HG02623 (cell line): ENCODE data around the gene ZNF362.

Experiments used
- ATAC-seq: cut with Tn5 transposase; IDR thresholded peaks from one replicate; pipeline ENCODE4 v1.9.1; 2021; ENCODE audit warnings: moderate library complexity; ENCODE audit not compliant: unreplicated experiment

Gene ZNF362

DNA sequence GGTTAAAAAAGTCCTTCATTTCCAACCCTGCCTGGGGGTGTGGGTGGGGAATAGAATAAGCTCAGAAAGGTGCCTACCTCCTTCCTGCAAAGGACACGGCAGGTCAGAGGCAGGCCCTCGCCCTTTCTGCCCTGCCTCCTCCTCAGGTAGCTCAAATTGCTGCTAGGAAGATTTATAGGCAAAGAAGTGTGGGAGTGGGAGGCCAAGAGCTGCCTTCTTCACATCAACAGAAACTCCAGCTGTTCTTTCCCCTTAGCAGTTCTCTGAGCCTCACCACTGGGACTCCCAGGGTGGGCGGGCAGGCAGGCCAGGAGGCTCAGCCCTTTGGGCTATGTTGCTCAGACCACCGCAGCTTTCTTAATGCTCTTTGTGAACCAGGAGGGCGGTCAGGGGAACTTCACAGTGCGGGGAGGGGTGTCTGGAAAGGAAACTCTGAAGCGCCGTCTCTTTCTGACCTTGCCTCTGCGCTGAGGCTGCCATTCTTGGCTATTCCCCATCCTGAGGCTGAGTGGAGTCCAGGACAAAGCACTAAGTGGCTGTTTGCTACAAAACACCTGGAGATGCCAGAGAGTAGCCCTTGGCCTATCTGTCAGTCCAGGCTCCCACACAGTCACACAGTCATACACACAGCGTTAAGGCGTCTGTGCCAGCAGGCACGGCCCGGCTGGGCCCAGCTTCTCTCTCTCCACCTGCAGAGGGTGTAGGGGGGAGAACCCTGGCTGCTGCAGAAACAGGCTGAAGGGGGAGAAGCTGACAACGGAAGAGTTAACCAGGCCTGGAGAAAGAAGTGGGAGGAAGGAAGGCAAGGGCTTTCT is 67.6 kb downstream of the ZNF362 start:
- no peak for ATAC-seq

DNA sequence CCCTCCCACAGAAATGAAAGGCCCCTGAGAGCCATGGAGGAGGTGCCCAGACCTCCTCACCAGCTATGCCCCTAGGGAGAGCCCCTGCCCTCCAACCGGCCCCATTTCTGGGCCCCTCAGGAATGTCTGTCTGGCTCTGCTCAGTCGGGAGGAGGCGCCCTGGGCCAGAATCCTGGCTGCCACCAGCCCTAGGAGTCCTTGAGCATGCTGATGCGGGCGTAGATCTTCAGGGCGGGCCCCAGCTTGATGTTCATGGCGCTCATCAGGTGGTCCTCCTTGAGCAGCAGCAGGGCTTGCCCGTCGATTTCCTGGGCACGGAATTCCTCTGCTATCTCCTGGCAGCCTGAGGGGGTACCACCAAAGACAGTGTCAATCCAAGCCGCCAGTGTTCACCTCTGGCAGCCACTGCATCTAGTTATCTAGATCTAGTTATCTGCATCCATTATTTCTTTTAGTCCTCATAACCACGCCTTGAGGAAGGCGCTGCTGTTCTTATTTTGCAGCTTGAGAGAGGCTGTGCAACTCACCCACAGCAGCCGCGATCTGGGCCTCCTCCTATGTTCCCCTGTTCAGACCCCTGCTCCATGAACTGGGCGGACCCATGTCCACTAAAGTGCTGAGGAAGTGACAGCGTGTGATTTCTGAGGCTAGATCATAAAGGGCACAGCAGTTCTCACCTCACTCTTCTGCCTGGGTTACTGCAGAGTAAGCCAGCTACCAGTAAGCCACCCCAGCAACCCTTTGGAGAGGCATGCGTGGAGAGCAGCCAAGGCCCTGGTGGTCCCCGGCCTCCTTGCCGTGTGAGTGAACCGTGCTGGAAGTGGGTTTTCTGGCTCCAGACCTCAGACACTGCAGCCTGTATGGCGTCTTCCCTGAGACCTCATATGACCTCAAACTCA is 68.6 kb downstream of the ZNF362 start:
- ATAC-seq: no peak

- ATAC-seq: no peak
These were observed 70.5 kb downstream of the ZNF362 start for GRCh38 chr1:33326785-33327184.

GRCh38 chr1:33327587-33328325 is 71.5 kb downstream of the ZNF362 start:
- no peak for ATAC-seq

DNA sequence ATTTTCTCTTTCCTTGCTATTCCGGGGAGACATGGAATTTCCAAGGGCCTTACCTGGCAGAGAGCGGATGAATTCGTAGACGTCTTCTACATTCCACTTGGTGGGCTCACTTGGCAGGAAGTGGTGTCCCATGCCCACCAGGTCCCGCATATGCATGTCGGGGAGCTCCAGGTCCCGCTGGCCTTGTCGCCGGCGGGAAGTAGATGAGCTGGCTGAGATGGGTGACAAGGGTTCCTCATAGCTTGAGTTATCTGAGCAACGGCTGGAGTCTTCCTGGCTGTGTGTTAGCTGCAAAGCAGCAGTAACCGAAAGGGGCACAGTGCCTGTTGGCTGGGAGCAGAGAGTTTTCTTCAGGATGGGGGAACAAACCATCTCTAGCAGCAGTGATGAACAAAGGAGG is 72.5 kb downstream of the ZNF362 start:
- no peak for ATAC-seq

DNA sequence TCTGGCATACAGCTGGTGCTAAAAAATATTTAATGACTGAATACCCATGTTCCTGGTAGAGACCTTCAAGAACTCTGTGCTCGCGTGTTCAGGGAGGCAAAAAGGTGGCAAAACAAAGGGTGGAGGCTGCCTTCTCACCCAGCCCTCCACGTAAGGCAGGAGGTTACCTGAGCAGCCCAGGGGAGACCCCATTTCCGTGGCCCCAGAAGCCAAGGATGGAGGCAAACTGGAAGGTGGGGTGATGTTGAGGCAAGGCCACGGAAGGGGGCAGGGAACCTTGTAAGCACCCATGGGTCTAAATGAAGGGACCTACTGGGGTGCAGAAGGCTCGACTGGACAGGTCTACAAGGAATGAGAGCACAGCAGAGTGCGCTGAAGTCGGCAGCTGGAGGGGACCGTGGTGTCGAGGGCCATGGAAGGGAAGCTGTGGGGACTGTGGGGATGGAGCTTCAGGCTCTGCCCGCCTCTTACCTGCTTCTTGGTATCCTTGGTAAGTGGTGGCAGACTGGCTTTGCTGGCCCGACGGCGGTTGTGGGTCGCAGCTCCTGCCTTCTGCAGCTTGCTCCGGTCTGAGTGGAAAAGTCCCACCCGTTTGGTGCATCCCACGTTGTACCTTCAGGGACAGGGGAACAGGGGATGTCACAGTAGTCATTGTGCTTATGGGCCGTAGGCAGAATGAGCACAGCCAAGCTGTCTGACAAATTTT is 73.5 kb downstream of the ZNF362 start:
- no peak for ATAC-seq

- no peak for ATAC-seq
These were observed 74.1 kb downstream of the ZNF362 start for GRCh38 chr1:33330361-33330890.

DNA sequence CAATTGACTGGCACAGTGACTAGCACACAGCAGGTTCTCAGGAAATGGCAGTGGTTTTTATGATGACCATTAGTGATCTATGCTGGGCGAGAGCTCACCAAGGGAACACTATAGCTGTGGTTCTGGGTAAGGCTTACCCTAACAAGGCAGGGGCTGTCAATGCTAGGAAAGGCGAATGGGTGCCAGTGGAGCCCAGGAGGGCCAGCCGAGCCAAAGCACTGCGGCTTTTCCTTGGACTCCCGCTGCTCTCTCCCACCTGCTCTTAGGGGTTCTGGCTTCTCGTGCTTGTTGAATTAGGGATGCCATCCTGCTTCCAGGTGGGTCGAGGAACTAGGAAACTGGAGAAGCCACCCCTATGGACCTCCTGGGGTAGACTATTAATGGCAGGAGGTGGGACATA is 74.6 kb downstream of the ZNF362 start:
- no peak for ATAC-seq

GRCh38 chr1:33331444-33332356 is 75.4 kb downstream of the ZNF362 start:
- no peak for ATAC-seq

GRCh38 chr1:33332357-33332789 is 76.1 kb downstream of the ZNF362 start:
- ATAC-seq: no peak

- no peak for ATAC-seq
These were observed 76.6 kb downstream of the ZNF362 start for GRCh38 chr1:33332881-33333280.

DNA sequence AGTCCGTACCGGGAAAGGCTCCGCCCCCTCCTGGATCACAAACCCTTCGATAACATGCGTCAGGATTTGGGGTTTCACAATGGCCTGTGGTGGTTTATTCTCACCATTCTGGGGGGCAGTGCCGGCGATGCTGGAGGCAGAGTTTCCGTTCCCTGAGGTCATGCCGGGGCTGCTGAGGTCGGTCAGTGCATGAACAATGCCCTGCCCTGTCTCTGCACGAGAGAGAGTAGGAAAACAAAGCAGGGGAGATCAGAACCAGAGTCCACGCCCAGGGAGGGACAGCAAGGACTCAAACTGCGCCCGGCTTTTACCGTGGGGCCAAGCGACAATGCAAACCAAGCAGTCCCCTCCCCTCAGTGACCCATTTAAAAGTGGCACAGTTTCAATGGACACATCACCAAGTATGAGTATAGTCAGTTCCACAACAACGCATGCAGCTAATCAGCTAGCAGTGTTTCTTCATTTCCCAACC is 77.8 kb downstream of the ZNF362 start:
- ATAC-seq: no peak

DNA sequence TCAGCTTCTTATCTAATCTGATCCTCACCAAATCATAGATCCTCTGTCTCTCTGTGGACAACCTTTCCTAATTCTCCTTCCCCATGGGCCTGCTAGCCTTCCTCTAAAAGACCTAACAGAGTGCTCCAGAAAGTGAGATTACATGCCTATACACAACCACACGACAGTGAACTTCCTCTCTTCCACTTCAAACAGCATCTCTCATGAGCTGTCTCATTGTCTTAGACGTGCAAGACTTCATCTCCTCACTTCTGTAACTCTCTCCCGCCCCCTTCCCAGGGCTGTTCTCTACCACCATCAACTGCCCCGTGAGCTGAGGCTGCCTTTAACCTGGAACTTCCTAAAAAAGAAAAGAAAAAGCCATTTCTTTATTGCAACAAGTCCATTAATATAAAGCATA is 78.7 kb downstream of the ZNF362 start:
- no peak for ATAC-seq

DNA sequence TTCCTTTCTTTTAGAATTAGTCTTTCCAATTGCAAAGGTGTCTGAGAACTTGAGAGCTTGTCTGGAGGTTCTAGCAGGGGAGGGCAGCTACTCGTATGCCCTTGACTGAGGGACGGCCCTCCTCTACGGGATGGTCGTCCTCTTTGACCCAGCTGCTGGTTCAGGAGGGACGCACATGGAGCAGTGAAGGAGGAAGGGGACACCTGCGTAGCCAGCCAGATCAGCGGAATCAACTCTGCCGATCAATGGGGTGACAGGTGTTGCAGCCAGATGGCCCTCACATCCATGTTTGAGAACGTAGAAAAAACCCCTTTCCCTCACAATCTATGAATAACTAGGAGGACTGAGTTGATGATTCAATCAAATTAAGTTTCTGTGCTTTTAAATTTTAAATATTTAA is 80.3 kb downstream of the ZNF362 start:
- ATAC-seq: no peak

DNA sequence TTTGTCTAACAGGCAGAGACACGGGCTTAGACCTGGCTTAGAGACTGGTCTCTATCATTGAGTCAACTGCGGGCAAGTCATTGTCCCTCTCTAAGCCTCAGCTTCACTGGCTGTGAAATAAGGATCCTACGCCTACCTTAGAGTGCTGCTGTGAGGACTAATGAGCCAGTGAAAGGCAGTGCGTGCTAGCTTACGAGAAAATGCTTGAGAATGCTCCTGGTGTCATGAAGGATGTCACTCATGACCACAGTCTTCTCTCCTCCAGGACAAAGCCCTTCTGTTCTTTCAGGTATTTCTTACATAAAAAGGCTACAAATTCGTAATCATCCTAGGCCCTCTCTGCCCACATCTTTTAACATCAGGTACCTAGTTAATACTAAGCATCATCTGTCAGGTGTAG is 81.1 kb downstream of the ZNF362 start:
- no peak for ATAC-seq

GRCh38 chr1:33338048-33338439 is 81.8 kb downstream of the ZNF362 start:
- ATAC-seq: no peak

DNA sequence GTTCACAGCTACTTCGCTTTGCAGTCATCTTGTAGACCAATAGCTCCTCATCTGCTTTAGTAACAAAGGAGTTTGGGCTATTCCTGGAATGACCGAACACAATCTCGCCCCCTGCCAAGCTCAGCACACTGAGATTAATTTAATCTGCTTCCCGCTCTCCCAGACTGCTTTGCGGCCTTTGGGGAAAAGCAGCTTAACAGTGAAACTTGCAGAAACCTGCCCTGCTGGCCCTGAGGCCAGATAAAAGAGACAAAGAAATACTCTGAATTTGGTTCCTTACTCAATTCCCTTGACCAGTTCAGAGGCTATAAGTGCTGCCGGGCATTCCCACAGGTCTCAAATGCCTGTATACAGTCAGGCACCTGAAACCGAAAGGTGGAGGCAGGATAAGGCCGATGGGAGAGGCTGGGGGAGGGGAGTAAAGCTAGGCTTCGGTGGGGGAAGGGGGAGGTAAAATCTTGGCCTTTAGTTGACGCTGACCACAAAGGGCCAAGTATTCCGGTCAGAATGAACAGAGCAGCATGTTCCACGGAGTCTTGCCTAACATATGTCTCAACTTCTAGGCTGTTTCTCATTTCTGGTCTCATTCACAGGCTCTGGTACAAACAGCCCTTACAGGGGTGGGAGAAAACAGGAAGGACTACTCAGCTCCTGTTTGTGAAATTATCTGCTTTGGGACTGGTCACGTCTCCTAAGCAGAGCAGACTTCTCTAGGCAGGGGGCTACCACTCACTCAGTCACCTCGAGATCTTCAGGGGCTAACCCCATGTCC is 82.3 kb downstream of the ZNF362 start:
- ATAC-seq: no peak

DNA sequence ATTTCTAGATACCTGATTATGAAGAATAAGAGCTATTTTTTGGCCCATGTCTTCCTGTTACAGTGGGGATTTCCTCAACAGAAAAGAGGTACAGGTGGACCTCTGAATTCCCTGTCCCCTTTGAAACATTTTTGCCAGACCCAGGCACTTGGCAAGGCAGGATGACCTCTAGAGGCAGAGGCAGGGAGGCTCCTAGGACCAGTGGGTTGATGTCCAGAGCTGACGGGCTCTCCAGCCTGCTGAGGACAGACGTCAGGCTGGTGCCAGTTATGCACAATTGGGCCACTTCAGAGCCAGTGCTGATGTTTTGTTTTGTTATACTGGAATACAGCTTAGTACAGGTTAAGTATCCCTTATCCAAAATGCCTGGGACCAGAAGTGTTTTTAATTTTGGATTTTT is 83.1 kb downstream of the ZNF362 start:
- no peak for ATAC-seq

GRCh38 chr1:33341190-33341589 is 84.9 kb downstream of the ZNF362 start:
- no peak for ATAC-seq
